GF-D8 (cell line): Measurements from ENCODE around the gene IFNA6.
A peak's percentile ranks its signal among the peaks of the same experiment; 100 is the strongest.
"Not testable (repeated sequence)": the region's sequence is repeated elsewhere in the genome, so short reads cannot be mapped to it uniquely, and the experiment has no call there.

Source experiments
- DNase-seq: peaks from one replicate; lab custom pipeline; 2025; lab: John Stamatoyannopoulos, UW

The IFNA6 gene

DNA sequence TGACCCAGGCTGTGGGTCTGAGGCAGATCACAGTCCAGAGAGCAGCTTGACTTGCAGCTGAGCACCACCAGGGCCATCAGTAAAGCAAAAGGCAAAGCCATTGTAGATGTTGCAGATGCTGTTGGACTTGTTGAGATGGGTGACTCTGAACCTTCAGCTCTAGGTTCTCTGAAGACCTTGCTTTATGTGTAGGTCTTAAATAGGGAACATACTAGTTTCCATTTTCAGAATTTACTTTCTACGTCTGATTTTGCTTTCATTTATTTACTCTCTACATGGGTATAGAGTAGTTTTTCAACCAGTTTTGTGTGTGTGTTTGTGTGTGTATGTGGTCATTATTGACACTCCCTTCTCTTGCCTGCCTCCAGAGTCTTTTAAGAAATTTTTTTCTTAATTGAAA, at the start of gene IFNA6:
IFNA6 (minus strand) TSS at position 101 of the 400 bp plus-strand sequence; CDS start at position 101, 0 bp downstream.
- no peak for DNase-seq

DNA sequence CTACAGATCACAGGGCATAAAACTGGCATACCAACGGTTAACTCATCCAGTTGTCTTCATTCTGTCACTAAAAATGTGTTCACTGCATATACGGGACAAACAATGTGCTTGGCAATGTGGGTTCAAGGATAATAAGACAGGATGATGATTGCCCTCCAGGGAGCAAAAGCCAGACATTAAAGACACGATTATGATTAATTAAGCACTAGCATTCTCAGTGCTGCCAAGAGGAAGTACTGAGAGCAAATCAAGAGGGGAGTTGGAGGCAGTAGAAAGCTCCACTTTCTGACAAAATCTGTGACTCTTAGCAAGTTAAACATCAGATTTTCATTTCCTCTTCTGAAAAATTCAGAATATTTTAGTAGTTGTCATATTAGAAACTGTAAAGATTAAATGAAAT, 49.3 kb upstream of the IFNA6 start:
- no peak for DNase-seq

DNA sequence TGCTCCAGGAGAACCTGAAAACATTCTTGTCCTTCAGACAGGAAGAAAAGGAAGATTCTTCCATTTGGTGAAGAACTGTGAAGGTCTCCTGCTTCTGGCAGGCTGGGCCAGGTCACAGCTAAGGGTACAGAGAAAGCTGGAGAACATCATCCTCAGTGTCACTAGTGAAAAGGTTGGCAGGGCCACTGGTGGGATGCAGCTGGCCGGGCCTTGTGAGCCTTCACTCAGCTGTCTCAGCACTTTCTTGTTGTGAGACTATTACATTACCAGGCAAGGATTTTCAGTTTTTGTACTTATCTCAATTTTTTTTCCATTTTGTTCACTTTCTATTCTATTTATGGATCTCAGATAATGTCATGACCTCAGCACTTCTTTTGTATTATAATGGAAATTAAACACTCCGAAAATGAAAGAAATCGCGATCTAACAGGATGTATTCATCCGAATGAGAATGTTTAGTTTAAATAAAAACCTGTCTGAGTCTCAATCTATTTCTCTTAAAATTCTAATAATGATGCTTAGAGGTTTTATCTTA, 48.3 kb upstream of the IFNA6 start:
- no peak for DNase-seq

DNA sequence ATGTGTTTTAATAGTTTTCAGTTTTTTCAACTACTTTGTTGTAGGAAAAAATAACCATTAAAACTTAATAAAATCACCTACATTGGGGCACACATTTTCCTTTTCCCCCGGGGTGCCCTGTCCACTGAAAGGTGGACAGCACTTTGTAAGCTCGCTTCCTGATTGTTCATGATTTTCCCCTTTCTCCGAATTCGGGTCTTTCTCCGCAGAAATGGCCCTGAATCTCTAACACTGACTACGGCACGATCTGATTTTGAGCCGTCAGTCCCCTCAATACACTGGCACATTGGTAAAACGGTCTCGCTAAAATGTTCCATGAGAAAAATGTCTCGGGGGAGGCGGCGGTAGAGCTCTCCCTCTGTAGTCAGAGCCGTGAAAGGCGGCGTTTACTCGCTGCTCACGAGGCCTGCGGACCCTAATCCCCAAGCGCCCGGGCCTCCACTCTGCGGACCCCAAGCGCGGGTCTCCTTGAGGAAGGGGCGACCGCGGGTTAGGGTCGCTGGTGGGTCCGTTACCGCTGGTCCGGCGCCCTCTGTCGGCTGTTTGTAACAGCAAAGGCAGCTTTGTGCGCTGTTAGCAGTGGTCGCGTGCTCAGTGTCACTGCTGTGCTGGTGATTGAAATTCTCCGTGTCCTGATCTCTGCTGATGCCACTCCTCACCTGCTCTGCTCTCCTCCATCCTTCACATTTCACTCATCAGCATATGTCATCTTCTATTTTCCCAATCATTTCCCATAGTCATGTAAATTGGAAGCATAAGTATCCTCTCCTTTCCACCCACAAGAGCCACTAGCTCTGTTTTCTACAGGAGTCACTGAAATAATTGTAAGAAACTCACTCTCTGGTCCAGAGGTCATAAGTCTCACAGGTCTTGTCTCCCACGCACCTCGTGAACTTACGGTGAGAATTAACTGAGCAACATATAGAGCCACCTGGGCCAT, 45.4 kb upstream of the IFNA6 start:
- no peak for DNase-seq

DNA sequence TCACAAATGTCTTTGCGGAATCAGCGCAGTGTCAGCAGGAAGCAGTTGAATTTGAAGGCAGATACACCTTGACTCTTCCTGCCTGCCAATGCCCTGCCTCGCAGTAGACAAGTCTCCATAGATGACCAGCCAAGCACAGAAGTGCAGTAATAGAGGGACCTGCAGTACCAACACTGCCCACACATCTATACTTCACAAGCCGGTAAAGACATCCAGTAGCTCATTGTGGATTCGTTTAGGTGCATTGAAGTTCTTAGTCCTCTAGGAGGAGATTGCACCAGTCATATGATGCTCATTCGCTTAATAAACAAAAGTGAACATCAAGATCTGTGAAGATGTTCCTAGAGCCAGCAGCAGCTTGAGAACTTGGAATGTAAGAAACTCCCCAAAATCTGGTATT, 41.6 kb upstream of the IFNA6 start:
- no peak for DNase-seq

DNA sequence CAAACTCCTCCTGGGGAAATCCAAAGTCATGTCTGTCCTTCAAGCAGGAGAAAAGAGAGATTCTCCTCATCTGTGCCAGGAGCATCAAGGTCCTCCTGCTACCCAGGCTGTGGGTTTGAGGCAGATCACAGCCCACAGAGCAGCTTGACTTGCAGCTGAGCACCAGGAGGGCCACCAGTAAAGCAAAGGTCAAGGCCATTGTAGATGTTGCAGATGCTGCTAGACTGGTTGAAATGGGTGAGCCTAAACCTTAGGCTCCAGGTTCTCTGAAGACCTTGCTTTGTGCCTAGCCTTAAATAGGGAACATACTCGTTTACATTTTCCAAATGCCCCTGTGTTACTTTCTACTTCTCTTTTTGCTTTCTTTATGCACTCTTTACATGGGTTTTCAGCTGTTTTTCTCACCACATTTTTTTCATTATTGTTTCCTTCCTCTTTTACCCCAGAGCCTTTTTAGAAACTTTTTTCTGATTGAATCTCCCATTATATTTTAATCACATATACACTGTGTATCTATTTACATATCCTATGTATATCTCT, 34.5 kb upstream of the IFNA6 start, which contains the start of gene IFNA2:
IFNA2 (minus strand) TSS at position 268 of the 540 bp plus-strand sequence; CDS start at position 199, 69 bp downstream.
- peak; percentile 67 for DNase-seq

DNA sequence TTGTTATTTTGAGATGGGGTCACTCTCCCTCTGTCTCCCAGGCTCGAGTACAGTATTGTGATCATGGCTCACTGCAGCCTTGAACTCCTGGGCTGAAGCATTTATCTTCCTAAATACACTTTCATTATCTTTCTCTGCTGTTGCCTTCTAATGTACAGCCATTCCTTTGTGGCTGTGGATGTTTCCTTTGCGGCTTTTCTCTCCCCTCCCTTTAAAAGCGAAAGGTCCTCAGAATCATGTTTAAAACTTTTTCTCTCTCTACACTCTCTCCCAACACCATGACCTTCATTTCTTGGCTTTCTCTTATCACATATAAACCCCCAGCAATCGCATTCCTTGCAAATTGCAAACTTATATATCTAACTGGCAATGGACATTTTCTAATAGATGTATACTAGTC, 32.9 kb upstream of the IFNA6 start:
- no peak for DNase-seq

DNA sequence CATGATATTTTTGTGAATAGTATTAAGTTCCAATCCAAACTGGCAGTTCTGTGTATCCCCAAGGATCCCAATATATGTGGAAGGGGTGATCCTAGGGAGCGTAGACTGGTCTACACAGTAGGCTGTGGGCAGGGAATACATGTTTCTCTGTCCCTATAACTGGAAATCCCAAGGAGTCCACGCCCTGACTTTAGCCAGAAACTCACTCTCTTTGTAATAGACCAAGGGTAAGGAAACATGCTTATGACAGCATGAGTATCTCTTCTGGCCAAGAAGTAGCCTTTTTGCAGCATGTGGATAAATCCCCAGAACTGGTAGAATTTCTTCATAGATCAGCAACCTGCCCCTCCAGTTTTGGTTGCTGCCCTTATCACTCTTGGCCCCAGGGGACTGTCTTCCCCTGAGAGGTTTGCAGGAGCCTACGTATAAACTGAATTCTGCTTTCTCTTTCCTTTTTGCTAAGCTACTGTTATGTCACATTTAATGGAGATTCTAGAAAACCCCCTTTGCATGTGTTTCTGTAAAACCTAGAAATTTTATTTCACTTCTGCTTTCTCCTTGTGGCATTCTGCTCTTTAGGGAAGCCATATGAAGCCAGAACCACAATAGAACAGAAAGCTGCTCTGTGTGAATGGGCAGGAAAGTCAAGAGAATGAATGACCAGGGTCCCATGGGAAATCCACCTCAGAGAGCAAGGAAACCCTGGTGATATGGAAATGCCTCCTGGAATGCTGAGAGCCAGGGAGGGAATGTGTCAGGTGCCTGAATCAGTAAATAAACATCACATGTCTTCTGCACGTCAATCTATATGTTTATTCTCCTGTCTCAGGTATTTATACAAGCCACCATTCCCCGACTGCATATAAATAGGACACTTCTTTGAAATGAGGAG, 31.0 kb upstream of the IFNA6 start:
- peak; percentile 24 for DNase-seq

DNA sequence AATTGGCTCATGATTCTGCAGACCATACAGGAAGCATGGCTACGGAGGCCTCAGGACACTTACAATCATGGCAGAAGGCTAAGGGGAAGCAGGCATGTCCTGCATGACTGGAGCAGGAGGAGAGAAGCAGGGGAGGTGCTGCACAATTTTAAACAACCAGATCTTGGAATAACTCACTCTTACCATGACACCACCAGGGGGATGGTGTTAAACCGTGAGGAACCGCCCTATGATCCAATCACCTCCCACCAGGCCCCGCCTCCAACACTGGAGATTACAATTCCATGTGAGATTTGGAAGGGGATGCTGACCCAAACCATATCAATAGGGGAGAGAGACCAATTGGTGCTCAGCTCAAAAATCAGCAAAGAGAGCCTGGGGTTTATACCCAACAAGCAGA, 20.8 kb upstream of the IFNA6 start:
- not testable (repeated sequence) for DNase-seq

DNA sequence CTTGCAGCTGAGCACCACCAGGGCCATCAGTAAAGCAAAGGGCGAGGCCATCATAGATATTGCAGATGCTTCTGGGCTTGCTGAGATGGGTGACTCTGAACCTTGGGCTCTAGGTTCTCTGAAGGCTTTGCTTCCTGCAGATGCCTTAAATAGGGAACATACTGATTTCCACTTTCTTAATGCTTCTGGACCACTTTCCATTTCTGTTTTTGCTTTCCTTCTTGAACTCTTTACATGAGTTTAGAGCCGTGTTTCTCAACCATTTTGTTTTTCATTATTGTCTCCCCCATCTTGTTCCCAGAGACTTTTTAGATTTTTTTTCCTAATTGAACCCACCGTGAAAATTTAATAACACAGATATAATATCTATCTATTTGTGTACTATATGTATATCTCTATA, 17.3 kb upstream of the IFNA6 start, which contains the start of gene IFNA13:
IFNA13 (minus strand) TSS at position 101 of the 400 bp plus-strand sequence; CDS start at position 54, 47 bp downstream.
- DNase-seq = no peak

DNA sequence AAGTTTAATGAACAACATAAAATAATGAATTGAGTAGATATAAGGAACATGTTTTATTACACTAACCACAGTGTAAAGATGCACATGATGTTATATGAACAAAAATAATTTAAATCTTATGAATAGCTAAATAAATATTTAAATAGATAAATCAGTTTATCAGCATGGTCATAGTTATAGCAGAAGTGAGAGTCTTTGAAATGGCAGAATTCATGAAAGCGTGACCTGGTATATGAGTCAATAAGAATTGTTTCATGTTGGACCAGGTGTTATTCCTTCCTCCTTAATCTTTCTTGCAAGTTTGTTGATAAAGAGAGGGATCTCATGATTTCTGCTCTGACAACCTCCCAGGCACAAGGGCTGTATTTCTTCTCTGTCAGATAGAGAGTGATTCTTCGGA, 16.5 kb upstream of the IFNA6 start:
- DNase-seq = not testable (repeated sequence)

DNA sequence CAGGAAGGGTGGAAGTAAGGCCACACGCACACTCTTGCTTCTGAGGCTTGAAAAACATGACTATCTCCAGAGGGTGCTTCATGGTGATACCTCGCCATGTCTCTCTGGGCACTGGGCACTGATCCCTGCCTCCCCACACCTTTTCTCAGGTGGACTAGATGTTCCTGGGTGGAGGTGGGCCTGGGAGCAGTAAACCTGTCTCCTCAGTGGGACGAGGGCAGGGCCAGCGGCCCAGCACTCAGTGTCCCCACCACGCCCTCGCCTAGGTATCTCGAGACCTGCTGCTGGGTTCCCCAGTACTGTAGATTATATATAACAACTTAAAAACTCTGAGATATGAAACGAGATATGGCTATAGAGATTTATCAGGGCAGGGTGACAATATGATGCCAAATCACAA, 11.6 kb upstream of the IFNA6 start:
- DNase-seq = no peak

DNA sequence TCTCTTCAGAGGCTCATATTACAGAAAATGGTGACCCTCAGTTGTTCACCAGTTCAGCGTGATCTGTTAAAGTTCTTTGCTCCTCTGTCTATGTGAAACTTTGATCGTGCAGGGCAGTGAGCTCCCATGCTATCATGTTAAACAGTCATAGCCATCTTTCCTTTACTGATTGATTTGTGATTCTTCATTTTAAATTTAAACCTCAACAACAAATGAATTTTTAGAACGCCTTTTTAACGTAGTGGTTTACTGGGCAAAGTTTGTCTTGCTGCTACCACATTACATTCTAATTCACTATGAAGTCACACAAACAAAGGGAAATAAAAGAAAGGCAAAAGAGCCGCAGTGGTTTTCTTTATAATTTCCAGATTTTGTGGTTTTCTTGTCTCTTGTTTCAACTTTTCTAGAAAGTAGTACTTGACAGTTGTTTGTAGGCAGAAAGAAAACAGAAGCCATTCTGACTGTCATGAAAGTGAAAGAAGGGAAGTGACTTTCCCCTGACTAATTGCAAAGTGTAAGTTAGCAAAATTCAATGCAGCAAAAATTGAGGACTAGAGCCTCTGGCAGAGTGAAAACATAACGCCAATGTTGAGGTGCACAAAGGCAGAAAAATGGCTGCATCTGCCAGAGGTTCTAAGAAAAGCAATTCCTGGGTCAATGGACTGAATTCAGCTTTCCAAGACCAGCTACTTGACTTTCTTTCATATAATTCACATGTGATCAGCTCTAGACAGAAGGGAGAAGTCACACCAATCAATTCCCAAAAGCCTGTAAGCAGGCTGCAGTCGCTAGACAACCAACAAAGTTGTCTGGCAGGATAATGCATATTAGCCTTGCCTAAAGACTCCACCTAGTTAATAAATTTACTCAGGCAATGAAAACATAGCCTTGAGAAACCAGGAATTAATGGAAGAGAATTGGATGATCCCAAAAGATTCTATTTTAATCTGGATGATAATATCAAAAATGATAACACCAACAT, 7.1 kb upstream of the IFNA6 start:
- no peak for DNase-seq

DNA sequence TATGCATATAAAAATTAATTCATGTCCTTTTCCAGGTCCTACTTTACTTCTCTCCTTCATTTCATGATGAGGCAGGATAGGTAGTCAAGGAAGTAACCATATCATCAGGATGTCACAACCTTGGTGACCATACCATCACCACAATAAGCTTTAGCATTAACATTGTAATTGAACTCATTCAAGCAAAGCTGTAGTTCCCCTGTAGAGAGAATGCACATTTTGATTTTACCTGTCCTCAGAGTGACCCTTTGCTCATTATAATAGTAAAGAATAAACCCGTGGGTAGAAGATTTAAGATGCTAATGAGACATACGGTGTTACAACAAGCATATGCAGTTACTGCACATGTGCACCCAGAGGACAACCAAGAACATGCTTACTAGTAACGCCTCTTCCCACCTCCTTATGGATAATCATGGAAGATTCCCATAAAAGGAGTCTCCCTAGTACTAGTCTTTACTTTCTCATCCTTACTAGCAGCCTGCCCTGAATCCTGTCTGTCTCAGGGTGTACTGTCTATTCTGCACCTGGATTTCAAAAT, 2.2 kb downstream of the IFNA6 start:
- DNase-seq = no peak

DNA sequence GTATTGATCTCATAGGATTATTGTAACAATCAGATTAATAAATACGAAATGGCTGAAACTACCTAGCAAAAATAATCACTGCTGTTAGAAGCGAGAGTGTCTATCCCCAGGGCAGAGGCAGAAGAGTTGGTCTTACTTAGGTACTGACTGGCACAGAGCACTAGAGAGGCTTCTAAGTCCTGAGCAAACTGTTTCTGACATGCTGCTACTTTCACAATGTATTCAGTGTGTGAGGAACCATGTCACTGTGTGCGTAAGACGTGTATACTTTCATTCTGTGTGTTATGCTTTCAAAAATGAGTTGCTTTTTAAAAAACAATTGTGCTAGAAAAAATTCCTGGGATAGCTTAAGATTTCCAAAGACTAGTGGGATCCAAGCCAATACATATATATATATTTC, 10.0 kb downstream of the IFNA6 start:
- no peak for DNase-seq

DNA sequence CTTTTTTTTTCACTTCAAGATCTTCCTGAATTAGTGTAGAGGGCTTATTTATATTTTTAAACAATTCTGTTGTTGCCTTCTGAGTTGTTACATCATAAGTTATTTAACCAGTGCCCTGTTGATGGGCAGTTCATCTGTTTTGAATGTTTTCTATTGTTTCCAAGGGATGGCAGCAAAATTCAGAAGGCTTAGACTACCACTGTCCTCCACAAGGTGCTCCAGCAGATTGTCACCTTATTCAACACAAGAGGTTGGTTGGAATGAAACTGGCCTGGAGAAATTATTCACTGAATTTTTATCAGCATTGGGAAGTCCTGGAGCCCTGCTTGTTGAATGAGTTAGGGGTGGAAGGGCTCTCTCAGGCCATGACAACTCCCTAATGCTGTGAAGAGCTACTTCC, 14.2 kb downstream of the IFNA6 start:
- DNase-seq = no peak

DNA sequence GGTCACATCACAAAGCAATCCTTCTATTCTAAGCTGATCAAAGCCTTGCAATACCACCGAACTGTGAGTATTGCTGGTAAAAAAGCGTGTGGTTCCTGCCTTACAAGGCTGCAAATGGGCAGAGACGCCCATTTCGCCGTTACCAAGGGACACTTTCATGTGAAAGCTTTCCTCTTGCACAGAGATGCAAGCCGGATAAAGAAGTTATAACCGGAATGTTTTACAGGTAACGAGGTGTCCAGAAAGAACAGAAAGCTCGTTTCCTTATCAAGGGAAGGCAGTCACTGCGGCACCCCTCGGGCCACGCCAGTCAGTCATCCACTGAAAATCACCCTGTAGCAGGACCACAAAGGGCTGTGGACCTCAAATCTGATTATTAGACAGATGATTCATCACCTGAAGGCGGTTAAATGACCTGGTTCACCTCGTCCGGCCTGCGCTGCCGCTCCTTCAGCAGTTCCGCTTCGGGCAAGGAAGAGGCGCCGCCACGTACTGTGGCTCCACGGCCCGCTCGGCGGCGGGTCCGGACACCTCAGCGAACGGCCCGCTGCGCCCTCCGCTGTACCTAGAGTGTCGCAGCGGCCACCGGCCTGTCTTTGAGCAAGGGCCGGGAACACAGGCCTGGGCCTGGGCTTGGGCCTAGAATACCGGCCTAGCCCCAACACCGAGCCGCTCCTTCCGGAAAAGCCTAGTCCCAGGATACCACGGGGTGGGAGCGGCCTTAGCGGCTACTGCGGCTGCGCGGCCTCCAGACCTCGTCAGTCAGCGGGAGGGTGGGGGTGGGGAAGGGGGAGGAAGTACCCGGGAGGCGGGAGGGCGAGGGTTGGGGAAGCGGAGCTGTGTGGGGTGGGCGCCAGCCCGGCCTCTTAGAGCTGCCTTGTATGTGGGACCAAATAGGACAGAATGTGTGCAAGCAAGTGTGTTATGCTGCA, 15.7 kb downstream of the IFNA6 start, which contains the start of gene KLHL9:
KLHL9 (minus strand) TSS at position 704 of the 932 bp plus-strand sequence; CDS start at position 159, 545 bp downstream.
- peak; percentile 69 for DNase-seq

DNA sequence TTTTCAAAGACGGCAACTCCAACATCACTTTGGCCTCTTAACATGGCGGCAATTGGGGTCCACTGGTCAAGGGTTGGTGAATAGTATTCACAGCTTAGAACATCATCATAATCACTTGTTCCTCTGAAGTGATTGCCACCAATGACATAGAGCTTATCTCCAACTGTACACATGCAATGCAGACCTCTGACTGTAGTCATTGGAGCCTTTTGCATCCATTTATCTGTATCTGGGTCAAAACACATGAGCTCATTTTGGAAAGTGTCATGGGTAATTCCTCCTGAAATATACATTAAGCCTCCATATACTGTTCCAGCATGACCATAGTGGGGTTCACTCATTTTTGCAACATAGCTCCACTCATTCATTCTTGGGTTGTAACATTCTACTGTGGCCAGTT, 17.5 kb downstream of the IFNA6 start:
- DNase-seq = no peak
